ENCODE measurements around the gene SYNDIG1. TPM values are rescaled to one million over a fixed set of nuclear protein-coding genes. Genes with fewer than 3 reads are reported as not detected.

SYNDIG1 gene
- total RNA-seq, 4 donors from 2014 or later, result 5.1 to 15.9 (median 14.3) TPM

DNA sequence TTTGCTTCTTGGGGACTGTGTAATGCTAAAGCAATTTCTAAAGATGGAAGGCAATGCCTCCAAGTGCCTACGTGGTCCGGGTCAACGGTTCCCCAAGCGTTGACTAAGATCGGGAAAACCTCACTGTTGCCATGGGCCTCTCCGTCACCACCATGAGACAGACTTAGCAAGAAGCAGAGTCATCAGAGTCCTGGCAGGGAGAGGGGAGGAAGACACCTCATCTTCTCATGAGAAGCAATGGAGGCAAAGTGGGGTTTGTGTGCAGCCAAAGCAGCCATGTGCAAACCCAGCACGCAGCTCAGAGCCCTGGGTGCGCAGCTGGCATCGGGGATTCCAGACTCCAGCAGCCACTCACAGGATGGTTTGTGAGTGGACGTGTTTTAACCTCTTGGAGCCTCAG is 111.4 kb downstream of the SYNDIG1 start:
- TF ChIP-seq, protein P1, sequence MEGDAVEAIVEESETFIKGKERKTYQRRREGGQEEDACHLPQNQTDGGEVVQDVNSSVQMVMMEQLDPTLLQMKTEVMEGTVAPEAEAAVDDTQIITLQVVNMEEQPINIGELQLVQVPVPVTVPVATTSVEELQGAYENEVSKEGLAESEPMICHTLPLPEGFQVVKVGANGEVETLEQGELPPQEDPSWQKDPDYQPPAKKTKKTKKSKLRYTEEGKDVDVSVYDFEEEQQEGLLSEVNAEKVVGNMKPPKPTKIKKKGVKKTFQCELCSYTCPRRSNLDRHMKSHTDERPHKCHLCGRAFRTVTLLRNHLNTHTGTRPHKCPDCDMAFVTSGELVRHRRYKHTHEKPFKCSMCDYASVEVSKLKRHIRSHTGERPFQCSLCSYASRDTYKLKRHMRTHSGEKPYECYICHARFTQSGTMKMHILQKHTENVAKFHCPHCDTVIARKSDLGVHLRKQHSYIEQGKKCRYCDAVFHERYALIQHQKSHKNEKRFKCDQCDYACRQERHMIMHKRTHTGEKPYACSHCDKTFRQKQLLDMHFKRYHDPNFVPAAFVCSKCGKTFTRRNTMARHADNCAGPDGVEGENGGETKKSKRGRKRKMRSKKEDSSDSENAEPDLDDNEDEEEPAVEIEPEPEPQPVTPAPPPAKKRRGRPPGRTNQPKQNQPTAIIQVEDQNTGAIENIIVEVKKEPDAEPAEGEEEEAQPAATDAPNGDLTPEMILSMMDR (IDR thresholded peaks at IDR 0.05), result no peak
- TF ChIP-seq EP300 (IDR thresholded peaks at IDR 0.05), result no peak
- no peak for TF ChIP-seq POLR2A (IDR thresholded peaks at IDR 0.05)
- no peaks in the 10 kb centered on the region for H3K4me1 ChIP-seq

DNA sequence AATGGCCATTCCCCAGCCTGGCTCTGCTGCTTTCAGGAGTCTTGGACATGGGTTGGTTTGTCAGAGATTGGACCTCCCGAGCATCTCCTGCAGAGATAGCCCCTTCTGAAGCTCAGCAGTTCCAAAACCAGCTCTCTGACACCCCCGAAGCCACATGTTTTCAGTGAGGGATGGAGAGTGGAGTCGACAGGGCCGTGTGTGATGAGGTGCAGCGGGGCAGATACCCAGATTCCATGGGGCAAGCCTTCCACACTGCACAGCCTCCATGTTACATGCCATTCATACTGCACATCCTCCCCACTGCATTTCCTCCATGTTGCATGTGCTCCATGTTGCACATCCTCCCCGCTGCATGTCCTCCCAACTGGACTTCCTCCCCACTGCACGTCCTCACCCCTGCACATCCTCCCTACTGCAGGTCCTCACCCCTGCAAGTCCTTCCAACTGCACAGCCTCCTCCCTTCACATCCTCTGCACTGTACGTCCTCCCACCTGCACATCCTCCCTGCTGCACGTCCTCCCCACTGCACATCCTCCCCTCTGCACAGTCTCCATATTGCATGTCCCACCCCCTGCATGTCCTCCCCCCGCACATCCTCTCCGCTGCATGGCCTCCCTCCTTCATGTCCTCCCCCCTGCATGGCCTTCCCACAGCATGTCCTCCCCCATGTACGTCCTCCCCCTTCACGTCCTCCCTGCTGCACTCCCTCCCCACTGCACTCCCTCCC is 112.2 kb downstream of the SYNDIG1 start:
- Histone ChIP-seq H3K27ac (no peak overlapping the region), H3K4me1 (no peaks in the 10 kb centered on the region), H3K4me3 (no peak overlapping the region), H3K27me3 (no peaks in the 10 kb centered on the region), H3K36me3 (no peaks in the 10 kb centered on the region), H3K9me3 (no peaks in the 10 kb centered on the region)
- DNase-seq (ENCODE audit: low spot score in 2 of 2), result no peak
- TF ChIP-seq EP300 (IDR thresholded peaks at IDR 0.05) (no peak), POLR2A (IDR thresholded peaks at IDR 0.05) (no peak)
- TF ChIP-seq, protein P1 (IDR thresholded peaks at IDR 0.05), result no peak
- WGBS, 2 donors, result 83 to 90% methylated on average over 13 of the region's 13 CpGs

More for the DNA sequence above, 111.4 kb downstream of the SYNDIG1 start:
- DNase-seq (ENCODE audit: low spot score in 2 of 2), result no peak
- H3K36me3 ChIP-seq, result no peaks in the 10 kb centered on the region
- no peak overlapping the region for H3K27ac ChIP-seq
- no peaks in the 10 kb centered on the region for H3K9me3 ChIP-seq
- WGBS, 2 donors, result 84 to 93% methylated on average over 9 to 10 of the region's 10 CpGs
- no peaks in the 10 kb centered on the region for H3K27me3 ChIP-seq
- no peak overlapping the region for H3K4me3 ChIP-seq

DNA sequence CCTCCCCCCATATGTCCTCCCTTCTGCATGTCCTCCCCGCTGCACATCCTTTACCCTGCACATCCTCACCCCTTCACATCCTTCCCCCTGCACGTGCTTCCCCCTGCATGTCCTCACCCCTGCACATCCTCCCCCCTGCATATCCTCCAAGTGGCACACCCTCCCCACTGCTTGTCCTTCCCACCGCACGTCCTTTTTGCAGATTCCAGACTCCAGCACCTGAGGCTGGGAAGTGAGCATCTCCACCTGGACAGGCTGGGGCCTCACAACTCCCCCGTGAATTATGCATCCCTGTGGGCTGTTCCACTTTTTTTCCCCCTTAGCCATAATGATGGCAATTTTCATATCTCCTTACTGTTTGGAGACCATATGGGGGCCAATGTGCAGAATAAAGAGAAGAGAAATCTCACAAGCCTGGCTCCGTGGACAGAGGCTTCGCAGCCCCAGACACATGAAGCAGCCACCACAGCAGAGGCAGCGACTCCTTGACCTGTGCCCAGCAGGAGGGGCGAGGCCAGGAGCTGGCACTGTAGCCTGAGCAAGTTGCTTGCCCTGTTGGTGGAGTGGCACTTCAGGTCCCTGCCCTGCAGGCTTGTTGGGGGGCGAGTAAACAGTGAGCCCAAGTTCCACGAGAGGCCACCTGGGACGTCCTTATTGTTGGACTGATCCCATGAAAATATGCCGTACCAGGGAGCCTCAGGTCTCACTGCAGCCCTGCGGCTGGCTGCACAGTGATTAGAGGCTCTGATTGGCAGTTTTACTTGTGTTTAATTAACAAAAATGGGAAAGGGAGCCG is 113.1 kb downstream of the SYNDIG1 start:
- Histone ChIP-seq H3K4me1 (no peaks in the 10 kb centered on the region), H3K27ac (no peak overlapping the region), H3K4me3 (no peak overlapping the region), H3K9me3 (no peaks in the 10 kb centered on the region), H3K27me3 (no peaks in the 10 kb centered on the region), H3K36me3 (no peaks in the 10 kb centered on the region)
- TF ChIP-seq, protein P1 (IDR thresholded peaks at IDR 0.05), result no peak
- TF ChIP-seq EP300 (IDR thresholded peaks at IDR 0.05) (no peak), POLR2A (IDR thresholded peaks at IDR 0.05) (no peak)
- DNase-seq (ENCODE audit: low spot score in 2 of 2), result no peak
- 75 to 83% methylated on average over 15 of the region's 15 CpGs for WGBS, 2 donors

DNA sequence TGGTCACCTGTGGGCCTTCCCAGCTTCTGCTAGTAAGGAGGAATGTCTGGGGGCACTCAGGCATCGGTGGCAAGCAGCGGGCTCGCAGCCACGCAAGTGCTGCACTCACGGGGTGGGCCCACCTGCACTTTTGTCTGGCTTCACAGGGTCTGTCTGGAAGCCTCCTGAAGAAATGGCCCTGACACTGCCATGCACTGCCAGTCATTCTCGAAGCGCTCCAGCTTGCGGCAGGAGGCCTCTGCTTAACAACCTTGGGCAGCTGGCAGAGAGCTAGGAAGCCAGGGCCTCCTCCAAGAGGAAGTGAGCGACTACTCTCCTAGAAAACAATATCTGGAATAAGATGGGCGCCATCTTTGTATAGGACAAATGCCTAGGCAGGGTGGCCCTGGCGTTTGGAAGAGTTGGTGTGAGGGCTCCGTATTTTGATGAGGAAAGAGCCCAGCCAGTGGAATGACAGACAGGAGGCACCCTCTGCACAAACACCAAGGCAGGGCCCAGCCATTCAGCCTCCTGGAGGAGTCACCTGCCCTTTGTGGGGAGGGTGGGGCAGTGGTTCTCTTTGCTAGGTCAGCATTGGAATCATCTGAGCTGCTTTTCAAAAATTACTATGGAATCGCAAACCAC is 113.9 kb downstream of the SYNDIG1 start:
- Histone ChIP-seq H3K4me1 (no peaks in the 10 kb centered on the region), H3K36me3 (no peaks in the 10 kb centered on the region), H3K27ac (no peak overlapping the region), H3K27me3 (no peaks in the 10 kb centered on the region), H3K4me3 (no peak overlapping the region), H3K9me3 (no peaks in the 10 kb centered on the region)
- 89 to 96% methylated on average over 13 of the region's 13 CpGs for WGBS, 2 donors
- TF ChIP-seq POLR2A (IDR thresholded peaks at IDR 0.05), result no peak
- TF ChIP-seq EP300 (IDR thresholded peaks at IDR 0.05), result no peak
- TF ChIP-seq, protein P1 (IDR thresholded peaks at IDR 0.05), result no peak
- DNase-seq (ENCODE audit: low spot score in 2 of 2), result no peak

DNA sequence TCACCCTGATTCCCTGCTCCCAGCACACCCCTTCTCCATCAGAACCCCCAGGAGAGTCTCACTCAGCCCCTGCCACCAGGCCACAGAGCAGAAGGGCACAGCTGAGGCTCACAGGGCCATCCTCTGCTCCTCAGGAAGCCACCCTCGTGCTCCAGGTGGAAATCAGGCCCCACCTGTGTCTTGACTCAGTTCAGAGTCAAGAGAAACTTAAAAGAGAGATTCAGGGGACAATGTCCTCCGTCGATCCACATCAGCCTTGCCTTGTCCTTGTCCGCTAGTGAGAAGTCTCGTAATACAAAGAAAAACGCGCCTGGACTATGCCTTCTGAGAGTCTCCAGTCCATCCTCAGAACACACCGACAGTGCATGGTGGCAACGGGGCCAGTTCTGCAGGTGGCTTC is 114.6 kb downstream of the SYNDIG1 start:
- Histone ChIP-seq H3K27ac (no peak overlapping the region), H3K4me3 (no peak overlapping the region), H3K36me3 (no peaks in the 10 kb centered on the region), H3K4me1 (no peaks in the 10 kb centered on the region), H3K9me3 (no peaks in the 10 kb centered on the region), H3K27me3 (no peaks in the 10 kb centered on the region)
- TF ChIP-seq POLR2A (IDR thresholded peaks at IDR 0.05) (no peak), EP300 (IDR thresholded peaks at IDR 0.05) (no peak)
- TF ChIP-seq, protein P1 (IDR thresholded peaks at IDR 0.05), result no peak
- WGBS, 2 donors, result 83 to 92% methylated on average over 9 of the region's 9 CpGs
- no peak for DNase-seq (ENCODE audit: low spot score in 2 of 2)

All from tibial nerve (tissue), 4 donors.